H1 (cell line): ENCODE results near the gene ONECUT2. TPM values are rescaled to one million over a fixed set of nuclear protein-coding genes. Genes with fewer than 3 reads are reported as not detected.
A peak's percentile ranks its signal among the peaks of the same experiment; 100 is the strongest.

Experiments used
- CTCF ChIA-PET: fragments of 300-600 bp; sonication (Branson Sonifier 250); formaldehyde crosslinking; loops from one replicate; lab custom pipeline; 2021; ENCODE audit not compliant: partially characterized antibody; lab: Charles Lee
- POLR2A ChIA-PET: fragments of 300-600 bp; sonication (Branson Sonifier 250); formaldehyde crosslinking; loops from one replicate; lab custom pipeline; 2021; ENCODE audit warnings: inconsistent platforms; ENCODE audit not compliant: partially characterized antibody; lab: Charles Lee
- DNase-seq, 2 experiments: peaks; one replicate each; pipeline versions ENCODE4 v3.0.0 to v3.0.0-alpha.2; 2010 to 2022; ENCODE audit warnings: low spot score in 2 of 2, low read depth in 1 of 2, mixed read lengths in 1 of 2
- FAIRE-seq: peaks from 2 replicates; lab custom pipeline; 2011; peaks lifted over from hg19 to GRCh38; lab: Jason Lieb, UNC
- H2AFZ ChIP-seq: 2 replicates; pipeline ENCODE4 v1.8.1; 2012; ENCODE audit warnings: low read length, inconsistent platforms
- H2AK5ac ChIP-seq: 2 replicates; pipeline ENCODE4 v1.6.1; 2013; ENCODE audit warnings: low read depth, low read length
- H2BK120ac ChIP-seq: replicated peaks from 2 replicates; pipeline ENCODE3; 2013; ENCODE audit warnings: low read depth, low read length, inconsistent platforms
- H2BK12ac ChIP-seq: 2 replicates; pipeline ENCODE4 v1.6.1; 2013; ENCODE audit warnings: low read depth, low read length
- H2BK15ac ChIP-seq: 2 replicates; pipeline ENCODE4 v1.6.1; 2013; ENCODE audit warnings: low read length
- H2BK20ac ChIP-seq: 2 replicates; pipeline ENCODE4 v1.6.1; 2013; ENCODE audit warnings: low read length
- H2BK5ac ChIP-seq: 2 replicates; pipeline ENCODE4 v1.6.1; 2013; ENCODE audit warnings: low read depth, low read length
- H3K14ac ChIP-seq: 2 replicates; pipeline ENCODE4 v1.6.1; 2013; ENCODE audit warnings: inconsistent platforms; ENCODE audit not compliant: insufficient read length
- H3K18ac ChIP-seq: 2 replicates; pipeline ENCODE4 v1.6.1; 2013; ENCODE audit warnings: low read length; ENCODE audit errors: extremely low read depth
- H3K23ac ChIP-seq: 2 replicates; pipeline ENCODE4 v1.6.1; 2013; ENCODE audit warnings: inconsistent platforms; ENCODE audit not compliant: insufficient read length
- H3K23me2 ChIP-seq: 2 replicates; pipeline ENCODE4 v1.6.1; 2013; ENCODE audit warnings: low read depth, low read length
- H3K27ac ChIP-seq: 2 replicates; pipeline ENCODE4 v1.6.1; 2011; ENCODE audit warnings: low read depth, low read length, inconsistent platforms
- H3K27me3 ChIP-seq, 4 experiments: replicated peaks in 1 of 4; 1 replicate in 1 of 4; 2 replicates in 3 of 4; pipeline versions ENCODE4 v1.6.1 to v1.8.1; 2011 to 2013; ENCODE audit warnings: low read length in 3 of 4, mild to moderate bottlenecking in 3 of 4, inconsistent platforms in 2 of 4, mixed read lengths in 2 of 4, moderate library complexity in 1 of 4; ENCODE audit not compliant: control insufficient read depth in 3 of 4, insufficient read depth in 3 of 4; ENCODE audit errors: extremely low read depth in 1 of 4
- H3K36me3 ChIP-seq, 4 experiments: 2 replicates each; pipeline versions ENCODE4 v1.6.1 to v1.8.1; 2011 to 2013; ENCODE audit warnings: mild to moderate bottlenecking in 4 of 4, low read length in 3 of 4, moderate library complexity in 2 of 4, control low read depth in 1 of 4, inconsistent platforms in 1 of 4; ENCODE audit not compliant: insufficient read depth in 4 of 4, control insufficient read depth in 2 of 4
- H3K4ac ChIP-seq: replicated peaks from 2 replicates; pipeline ENCODE3; 2013; ENCODE audit warnings: low read length, low read depth, mixed read lengths, inconsistent platforms; ENCODE audit not compliant: insufficient read length
- H3K4me1 ChIP-seq, 4 experiments: replicated peaks in 1 of 4; 1 replicate in 1 of 4; 2 replicates in 3 of 4; pipeline versions ENCODE4 v1.6.1 to v1.8.1; 2011 to 2013; ENCODE audit warnings: low read length in 3 of 4, inconsistent platforms in 2 of 4, mixed read lengths in 1 of 4; ENCODE audit not compliant: insufficient read depth in 4 of 4, control insufficient read depth in 3 of 4
- H3K4me2 ChIP-seq, 2 experiments: 2 replicates each; pipeline versions ENCODE4 v1.6.1 to v1.8.1; 2011 to 2013; ENCODE audit warnings: low read depth in 2 of 2, low read length in 2 of 2, control low read depth in 1 of 2, inconsistent platforms in 1 of 2, mild to moderate bottlenecking in 1 of 2; ENCODE audit not compliant: insufficient read depth in 1 of 2
- H3K4me3 ChIP-seq, 4 experiments: fragments of 200-600, 300-600 bp in 1 of 4; sonication (generic), shearing (Covaris generic), sonication (Bioruptor Twin) in 1 of 4; 2 replicates each; pipeline versions ENCODE4 v1.5.1 to v1.8.1; 2011 to 2016; ENCODE audit warnings: low read length in 4 of 4, low read depth in 3 of 4, control low read depth in 2 of 4, inconsistent platforms in 2 of 4, mild to moderate bottlenecking in 2 of 4, mixed read lengths in 1 of 4, moderate library complexity in 1 of 4; ENCODE audit not compliant: insufficient read depth in 2 of 4; ENCODE audit errors: extremely low read depth in 1 of 4
- H3K56ac ChIP-seq: replicated peaks from 2 replicates; pipeline ENCODE3; 2013; ENCODE audit warnings: low read depth, mild to moderate bottlenecking, mixed read lengths, low read length, inconsistent platforms; ENCODE audit not compliant: insufficient read length
- H3K79me1 ChIP-seq: 2 replicates; pipeline ENCODE4 v1.6.1; 2013; ENCODE audit warnings: low read depth, low read length, control low read depth
- H3K79me2 ChIP-seq, 2 experiments: 2 replicates each; pipeline versions ENCODE4 v1.6.1 to v1.8.1; 2012 to 2013; ENCODE audit warnings: low read length in 2 of 2, mild to moderate bottlenecking in 2 of 2, inconsistent platforms in 1 of 2; ENCODE audit not compliant: insufficient read depth in 2 of 2, control insufficient read depth in 1 of 2
- H3K9ac ChIP-seq, 4 experiments: replicated peaks in 1 of 4; 1 replicate in 1 of 4; 2 replicates in 3 of 4; pipeline versions ENCODE4 v1.6.1 to v1.8.1; 2011 to 2013; ENCODE audit warnings: low read depth in 3 of 4, low read length in 3 of 4, control low read depth in 2 of 4, mild to moderate bottlenecking in 2 of 4, moderate library complexity in 2 of 4, inconsistent platforms in 1 of 4; ENCODE audit errors: extremely low read depth in 1 of 4
- H3K9me3 ChIP-seq, 2 experiments: 2 replicates each; pipeline versions ENCODE4 v1.6.1 to v1.8.1; 2012 to 2013; ENCODE audit warnings: mild to moderate bottlenecking in 2 of 2, moderate library complexity in 2 of 2, control low read depth in 1 of 2, inconsistent platforms in 1 of 2, low read depth in 1 of 2, low read length in 1 of 2, mixed read lengths in 1 of 2; ENCODE audit not compliant: insufficient read depth in 2 of 2
- H4K20me1 ChIP-seq, 2 experiments: replicated peaks in 1 of 2; 2 replicates each; pipeline versions ENCODE3 to v1.8.1; 2011 to 2013; ENCODE audit warnings: inconsistent platforms in 2 of 2, low read length in 2 of 2, mild to moderate bottlenecking in 1 of 2; ENCODE audit not compliant: insufficient read depth in 2 of 2, control insufficient read depth in 1 of 2
- H4K5ac ChIP-seq: 2 replicates; pipeline ENCODE4 v1.6.1; 2013; ENCODE audit warnings: low read length, low read depth, mixed read lengths, inconsistent platforms; ENCODE audit not compliant: insufficient read length
- H4K8ac ChIP-seq: 2 replicates; pipeline ENCODE4 v1.8.0; 2013; ENCODE audit warnings: mild to moderate bottlenecking, moderate library complexity, low read length, inconsistent platforms; ENCODE audit not compliant: insufficient read depth; ENCODE audit errors: extremely low read depth
- H4K91ac ChIP-seq: replicated peaks from 2 replicates; pipeline ENCODE3; 2013; ENCODE audit warnings: low read length, mixed read lengths, inconsistent platforms; ENCODE audit not compliant: insufficient read length
- CTBP2 ChIP-seq: IDR thresholded peaks from 2 replicates; pipeline ENCODE4 v1.7.0; 2011; ENCODE audit warnings: borderline replicate concordance, mild to moderate bottlenecking, moderate library complexity, mixed read lengths, low read length; ENCODE audit not compliant: insufficient read depth, insufficient read length
- HDAC2 ChIP-seq, 2 experiments: fragments of 300-600 bp in 1 of 2; sonication (generic) in 1 of 2; IDR thresholded peaks; 2 replicates each; pipeline ENCODE4 v1.6.1; 2011 to 2012; ENCODE audit warnings: low read depth in 2 of 2, low read length in 2 of 2, mild to moderate bottlenecking in 2 of 2, moderate library complexity in 2 of 2, borderline replicate concordance in 1 of 2, inconsistent platforms in 1 of 2
- HDAC6 ChIP-seq: IDR thresholded peaks from one replicate; pipeline ENCODE4 v1.7.1; 2012; ENCODE audit warnings: low read depth, mild to moderate bottlenecking, inconsistent platforms, low read length, moderate library complexity
- KDM1A ChIP-seq: fragments of 200-600, 300-600 bp; sonication (generic); IDR thresholded peaks from 2 replicates; pipeline ENCODE4 v1.7.1; 2016; ENCODE audit warnings: mild to moderate bottlenecking, low read length, borderline replicate concordance
- RAD21 ChIP-seq, 2 experiments: IDR thresholded peaks in 1 of 2; conservative IDR thresholded peaks in 1 of 2; 2 replicates each; pipeline ENCODE4 v1.6.1; 2011; ENCODE audit warnings: low read depth in 2 of 2, low read length in 2 of 2, improper control_type of control experiment in 1 of 2, inconsistent platforms in 1 of 2, mild to moderate bottlenecking in 1 of 2, moderate library complexity in 1 of 2
- SAP30 ChIP-seq: fragments of 300-600 bp; sonication (generic); IDR thresholded peaks from 2 replicates; pipeline ENCODE4 v1.7.1; 2012; ENCODE audit warnings: low read length, moderate library complexity, mild to moderate bottlenecking, inconsistent platforms; ENCODE audit not compliant: insufficient read depth, insufficient replicate concordance
- TCF12 ChIP-seq: IDR thresholded peaks from 2 replicates; pipeline ENCODE4 v1.6.1; 2011; ENCODE audit warnings: low read depth, mild to moderate bottlenecking, low read length
- WGBS, 2 experiments: shearing (Covaris generic) in 1 of 2; methylation state at CpG; one replicate each; pipeline versions ENCODE4 v1.1.6 to v1.1.7; 2013 to 2015; ENCODE audit warnings: low lambda C conversion rate in 2 of 2, mixed read lengths in 2 of 2, inconsistent platforms in 1 of 2, low coverage in 1 of 2, missing lambda C conversion rate in 1 of 2; ENCODE audit not compliant: insufficient replicate concordance in 2 of 2, insufficient coverage in 1 of 2, insufficient read length in 1 of 2; ENCODE audit errors: extremely low coverage in 1 of 2, missing lambda C conversion rate in 1 of 2; 5-methylcytosine and 5-hydroxymethylcytosine counted together
- polyA plus RNA-seq, 7 experiments: library from polyadenylated mRNA; depleted of rRNA in 3 of 7; stranded (reverse) in 5 of 7; unstranded in 2 of 7; fragments of >200 nt in 5 of 7; fragments of 200-250 nt in 2 of 7; gene quantifications; 1 replicate in 5 of 7; 2 replicates in 1 of 7; 4 replicates in 1 of 7; pipeline versions ENCODE4 v1.2.1 to v1.2.3, GENCODE V29; 2011 to 2013; ENCODE audit warnings: missing spikeins in 2 of 7, mixed read lengths in 2 of 7
- total RNA-seq: library from RNA; stranded (reverse); fragmentation: NEBNext Ultra II Directional; extraction: Animal tissue kit (Norgen Biotek cat#: 25700); gene quantifications from 2 replicates; pipeline ENCODE4 v1.2.1, GENCODE V29; 2021
- TF ChIP-seq, protein P1 (sequence below): IDR thresholded peaks from 2 replicates; pipeline ENCODE4 v1.6.1; 2012; ENCODE audit warnings: low read length, inconsistent platforms
- TF ChIP-seq, protein P2 (sequence below): IDR thresholded peaks from 2 replicates; pipeline ENCODE4 v1.6.1; 2011; ENCODE audit warnings: low read depth, mild to moderate bottlenecking, low read length; ENCODE audit not compliant: insufficient read depth

Gene ONECUT2
- total and polyA plus RNA-seq, 2 of the 8 experiments (the other 6 are each of a cell fraction or from before 2014, with no cell fraction given): 0.38 to 1.9 TPM

DNA sequence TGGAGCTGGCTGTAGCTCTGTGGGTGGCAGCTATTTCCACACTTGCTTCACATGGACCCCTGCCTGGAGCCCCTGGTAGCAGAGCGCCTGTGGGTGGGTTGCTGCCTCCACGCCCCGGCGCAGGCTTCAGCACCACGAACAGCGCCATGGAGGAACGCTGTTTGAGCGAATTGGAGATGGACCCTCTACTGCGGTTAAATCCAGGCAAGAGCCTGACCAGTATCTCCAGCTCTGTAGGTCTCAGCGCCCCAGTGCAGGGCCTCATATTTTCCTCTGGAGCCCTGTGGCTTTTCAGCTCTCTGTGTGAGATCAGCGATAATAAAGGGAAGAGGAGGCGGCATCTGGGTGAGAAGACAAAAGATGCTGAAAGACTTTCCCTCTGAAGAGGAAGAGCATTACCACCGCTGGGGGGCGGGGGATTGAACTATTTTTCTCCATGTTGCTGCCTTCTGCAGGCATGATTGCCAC, 12.0 kb downstream of the ONECUT2 start:
- H3K27me3 ChIP-seq: peaks cover 17 to 34% (median 26%) of the 10 kb centered on the region in 4 experiments
- FAIRE-seq: peak; percentile 83
- H4K91ac ChIP-seq: no peak overlapping the region
- H3K4ac ChIP-seq: no peak overlapping the region
- H3K79me2 ChIP-seq: no peaks in the 10 kb centered on the region
- no peaks in the 10 kb centered on the region for H3K9me3 ChIP-seq
- ChIA-PET POLR2A (interaction anchor here (0.9 kb wide), 1 partner anchor 23 kb away, joined by 3 read pairs; no protein-coding TSS in a partner anchor), CTCF (interaction anchor here (0.6 to 3.0 kb wide), 27 partner anchors 9 to 712 kb away, joined by 3 to 11 read pairs (median 4); partner anchors contain the start of gene ONECUT2)
- no peaks in the 10 kb centered on the region for H3K79me1 ChIP-seq
- no peak overlapping the region for H2BK12ac ChIP-seq
- H4K20me1 ChIP-seq: peaks cover 7 to 16% of the 10 kb centered on the region in 2 experiments
- H3K4me3 ChIP-seq: 0 out of 8 replicates have a peak overlapping the region, but pooled peaks of 1 of the 4 experiments have one; percentile 2
- H2AK5ac ChIP-seq: no peak overlapping the region
- peak overlapping the region; percentile 33 to 42; a peak in 2 of 4 replicates for H3K4me2 ChIP-seq
- H4K8ac ChIP-seq: no peak overlapping the region
- no peak overlapping the region for H2AFZ ChIP-seq
- peak in 1 of 2 experiments; percentile 91 for DNase-seq
- H2BK120ac ChIP-seq: no peak overlapping the region
- H3K56ac ChIP-seq: no peak overlapping the region
- no peak overlapping the region for H3K23ac ChIP-seq
- H3K23me2 ChIP-seq: no peaks in the 10 kb centered on the region
- H3K36me3 ChIP-seq: no peaks in the 10 kb centered on the region
- H2BK5ac ChIP-seq: no peak overlapping the region
- H3K4me1 ChIP-seq: peaks cover 2 to 9% (median 5%) of the 10 kb centered on the region in 4 experiments; a peak in 4 of 7 replicates
- no peak overlapping the region for H3K27ac ChIP-seq
- H3K18ac ChIP-seq: no peak overlapping the region
- no peak overlapping the region for H2BK20ac ChIP-seq
- no peak overlapping the region for H3K14ac ChIP-seq
- H4K5ac ChIP-seq: no peak overlapping the region
- no peak overlapping the region for H2BK15ac ChIP-seq
- no peak overlapping the region for H3K9ac ChIP-seq
- 5% methylated on average over 13 of the region's 14 CpGs; no CpG with 5 or more reads in 1 of the 2 experiments for WGBS, 2 experiments
- peak; percentile 66 to 84; a peak in 3 of 4 replicates for TF ChIP-seq HDAC2 (IDR thresholded peaks at IDR 0.05; ENCODE audit: borderline replicate concordance in 1 of 2, low read depth in 2 of 2, low read length in 2 of 2)
- TF ChIP-seq TCF12: no peak
- TF ChIP-seq KDM1A: no peak
- TF ChIP-seq, protein P1, sequence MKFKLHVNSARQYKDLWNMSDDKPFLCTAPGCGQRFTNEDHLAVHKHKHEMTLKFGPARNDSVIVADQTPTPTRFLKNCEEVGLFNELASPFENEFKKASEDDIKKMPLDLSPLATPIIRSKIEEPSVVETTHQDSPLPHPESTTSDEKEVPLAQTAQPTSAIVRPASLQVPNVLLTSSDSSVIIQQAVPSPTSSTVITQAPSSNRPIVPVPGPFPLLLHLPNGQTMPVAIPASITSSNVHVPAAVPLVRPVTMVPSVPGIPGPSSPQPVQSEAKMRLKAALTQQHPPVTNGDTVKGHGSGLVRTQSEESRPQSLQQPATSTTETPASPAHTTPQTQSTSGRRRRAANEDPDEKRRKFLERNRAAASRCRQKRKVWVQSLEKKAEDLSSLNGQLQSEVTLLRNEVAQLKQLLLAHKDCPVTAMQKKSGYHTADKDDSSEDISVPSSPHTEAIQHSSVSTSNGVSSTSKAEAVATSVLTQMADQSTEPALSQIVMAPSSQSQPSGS: peak; percentile 91
- no peak for TF ChIP-seq CTBP2
- TF ChIP-seq HDAC6: no peak
- TF ChIP-seq, protein P2, sequence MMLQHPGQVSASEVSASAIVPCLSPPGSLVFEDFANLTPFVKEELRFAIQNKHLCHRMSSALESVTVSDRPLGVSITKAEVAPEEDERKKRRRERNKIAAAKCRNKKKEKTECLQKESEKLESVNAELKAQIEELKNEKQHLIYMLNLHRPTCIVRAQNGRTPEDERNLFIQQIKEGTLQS: no peak
- TF ChIP-seq RAD21 (IDR thresholded peaks at IDR 0.05 in 1 of 2, conservative IDR thresholded peaks at IDR 0.05 in 1 of 2; ENCODE audit: low read depth in 2 of 2, low read length in 2 of 2): peak; percentile 21 to 31
- peak; percentile 30 for TF ChIP-seq SAP30
